Left cardiac atrium (tissue), 4 donors: Measurements from ENCODE around the gene RILP. TPM values are rescaled to one million over a fixed set of nuclear protein-coding genes. Genes with fewer than 3 reads are reported as not detected.
A peak's percentile ranks its signal among the peaks of the same experiment; 100 is the strongest.

Source experiments
- ATAC-seq, 2 donors: fragments of 200-7000 bp; cut with Tn5 transposase; one replicate each; pipeline ENCODE4 v1.9.1; 2020; ENCODE audit warnings: mild to moderate bottlenecking in 2 of 2, moderate library complexity in 2 of 2
- DNase-seq: peaks from one replicate; pipeline ENCODE4 v3.0.0-alpha.2; 2020
- intact Hi-C, 2 donors: fragments of 100-400 bp; cut with DNase I; formaldehyde crosslinking; loops; one replicate each; pipeline versions ENCODE4 v1.14.1 to v1.15.1; 2022 to 2023
- total RNA-seq, 2 donors: library from RNA; stranded (reverse); fragmentation: NEBNext Ultra II Directional; extraction: Animal tissue kit (Norgen Biotek cat#: 25700); gene quantifications; one replicate each; pipeline ENCODE4 v1.2.1, GENCODE V29; 2021
- donor health status: DM: no; HTN: yes; CAD: no.
- donor health status: DM: no; HTN: yes; CAD: no; lungs with severe emphysema.
- donor health status: DM: yes; HTN: yes; CAD: no.
- donor health status: Dilated cardiomyopathy.

RILP gene
- total RNA-seq, 2 donors from 2014 or later = 38.5 to 44.5 TPM

DNA sequence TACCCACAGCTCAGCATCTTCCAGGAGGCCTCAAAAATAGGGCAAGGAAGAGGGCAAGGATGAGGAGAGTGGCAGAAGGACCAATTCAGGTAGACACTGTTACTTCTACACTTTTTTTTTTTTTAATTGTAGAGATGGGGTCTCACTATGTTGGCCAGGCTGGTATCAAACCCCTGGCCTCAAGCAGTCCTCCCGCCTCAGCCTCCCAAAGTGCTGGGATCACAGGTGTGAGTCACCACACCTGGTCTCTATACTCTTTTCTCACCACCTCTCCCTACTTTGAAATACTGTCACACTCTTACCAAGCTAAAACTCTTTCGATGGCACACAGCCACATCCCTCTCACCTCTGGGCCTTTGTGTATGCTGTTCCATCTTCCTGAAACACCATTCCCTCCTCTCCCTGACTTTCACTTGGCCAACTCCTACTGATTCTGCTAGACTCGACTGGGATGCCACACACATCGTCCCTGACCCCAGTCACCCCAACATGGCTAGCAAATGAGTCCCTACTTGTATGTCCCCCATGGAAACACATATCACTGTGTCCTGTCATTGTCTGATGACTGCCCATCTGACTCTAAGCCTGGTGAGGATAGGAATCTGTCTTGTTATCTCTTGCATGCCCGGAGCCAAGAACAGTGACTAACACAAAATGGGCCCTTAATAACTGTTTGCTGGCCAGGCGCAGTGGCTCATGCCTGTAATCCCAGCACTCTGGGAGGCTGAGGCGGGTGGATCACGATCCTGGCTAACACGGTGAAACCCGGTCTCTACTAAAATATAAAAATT, 13.8 kb downstream of the RILP start:
- ATAC-seq (peak in 1 of 2 donors; percentile 31), DNase-seq (no peak)
- intact Hi-C loops = no loop called here

DNA sequence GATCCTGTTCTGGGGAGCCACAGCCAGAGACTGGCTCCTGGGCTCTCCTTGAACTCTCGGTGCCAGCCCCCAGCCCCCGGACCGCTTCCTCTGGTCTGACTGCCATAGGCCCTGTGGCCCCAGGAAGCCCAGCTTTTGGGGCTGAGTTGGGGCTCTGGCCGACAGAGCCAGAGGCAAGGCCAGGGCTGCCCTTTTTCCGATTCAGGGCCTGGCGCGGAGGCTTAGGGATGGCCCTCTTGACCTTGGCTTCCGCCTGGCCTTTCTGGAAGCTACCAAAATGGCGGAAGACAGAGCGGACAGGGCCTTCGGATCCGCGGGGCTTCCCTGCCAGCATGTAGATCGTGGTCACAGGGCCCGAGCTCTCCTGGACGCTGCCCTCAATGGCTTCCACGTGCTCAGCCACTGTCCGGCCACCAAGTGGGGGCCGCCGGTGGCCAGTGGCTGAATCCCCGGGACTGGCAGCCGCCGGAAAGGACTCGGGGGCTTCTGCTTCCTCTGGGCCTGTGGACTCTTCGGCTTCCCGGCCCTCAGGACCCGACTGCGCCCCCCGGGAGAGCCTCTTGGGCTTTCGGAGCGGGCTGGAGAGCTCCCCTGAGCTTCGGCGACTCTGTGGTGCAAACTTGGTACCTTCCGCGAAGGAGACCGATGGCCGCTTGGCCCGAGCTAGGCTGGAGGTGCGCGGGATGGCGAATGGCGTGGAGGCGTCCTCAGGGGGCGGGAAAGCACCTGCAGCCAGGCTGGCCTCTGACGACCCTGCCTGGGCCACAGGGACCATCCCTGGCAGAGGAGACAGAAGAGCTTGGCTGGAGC, 14.6 kb downstream of the RILP start:
- intact Hi-C loops = no loop called here
- no peak for ATAC-seq
- DNase-seq = no peak

DNA sequence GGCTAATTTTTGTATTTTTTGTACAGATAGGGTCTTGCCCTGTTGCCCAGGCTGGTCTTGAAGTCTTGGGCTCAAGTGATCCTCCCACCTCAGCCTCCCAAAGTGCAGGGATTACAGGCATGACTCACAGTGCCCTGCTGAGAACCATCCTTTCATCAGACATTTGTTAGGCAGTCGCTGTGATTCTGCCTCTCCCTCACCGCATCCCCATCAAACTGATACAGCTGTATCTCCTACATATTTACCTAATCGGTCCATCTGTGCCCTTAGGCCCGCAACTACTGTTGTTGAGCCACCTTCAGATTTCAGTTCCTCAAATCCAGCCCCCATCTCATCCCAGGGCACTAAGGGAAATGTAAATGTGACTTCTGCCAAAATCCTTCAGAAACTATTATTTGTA, 19.0 kb downstream of the RILP start:
- no peak for ATAC-seq
- no peak for DNase-seq
- intact Hi-C loops = no loop called here

DNA sequence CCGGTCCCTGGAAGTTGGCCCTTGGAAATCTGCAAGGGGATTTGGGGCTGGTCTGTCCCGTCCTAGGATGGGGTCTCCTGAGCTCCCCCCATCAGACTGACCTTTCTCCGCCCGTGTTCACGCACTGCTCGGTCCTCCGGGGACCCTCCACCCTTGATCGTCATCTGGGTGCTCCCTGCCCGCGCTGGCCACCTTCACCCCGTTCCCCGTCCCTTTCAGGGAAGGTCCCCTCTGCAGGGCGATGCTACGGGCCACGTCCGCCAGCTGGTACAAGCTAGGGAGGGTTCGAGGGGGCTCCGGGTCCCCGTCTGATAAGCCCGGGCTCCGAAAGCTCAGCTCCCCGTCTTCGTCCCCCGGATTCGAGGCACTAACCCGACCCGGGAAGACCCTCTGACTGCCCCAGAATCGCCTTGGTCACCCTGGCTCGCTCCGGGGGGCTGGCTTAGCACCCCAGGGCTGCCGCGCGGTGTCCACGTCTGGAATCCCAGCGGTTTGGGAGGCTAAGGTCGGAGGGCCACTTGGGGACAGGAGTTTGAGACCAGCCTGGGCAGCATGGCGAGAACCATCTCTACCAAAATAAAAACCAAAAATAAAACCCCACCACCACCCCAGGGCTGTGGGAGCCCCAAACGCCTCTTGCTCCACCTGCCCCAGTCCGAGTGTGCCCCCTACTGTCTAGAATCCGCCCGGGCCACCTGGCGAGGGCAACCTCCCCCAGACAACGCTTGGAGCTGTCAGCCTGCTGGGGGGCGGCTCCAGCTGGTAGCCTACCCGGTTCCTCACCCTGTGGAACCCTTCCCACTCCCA, 20.0 kb downstream of the RILP start:
- DNase-seq (peak; percentile 67), ATAC-seq (peak in 1 of 2 donors; percentile 10)
- intact Hi-C loops = loop anchor here (2.0 kb wide), 1 partner anchor 55 kb away; no protein-coding TSS in a partner anchor

DNA sequence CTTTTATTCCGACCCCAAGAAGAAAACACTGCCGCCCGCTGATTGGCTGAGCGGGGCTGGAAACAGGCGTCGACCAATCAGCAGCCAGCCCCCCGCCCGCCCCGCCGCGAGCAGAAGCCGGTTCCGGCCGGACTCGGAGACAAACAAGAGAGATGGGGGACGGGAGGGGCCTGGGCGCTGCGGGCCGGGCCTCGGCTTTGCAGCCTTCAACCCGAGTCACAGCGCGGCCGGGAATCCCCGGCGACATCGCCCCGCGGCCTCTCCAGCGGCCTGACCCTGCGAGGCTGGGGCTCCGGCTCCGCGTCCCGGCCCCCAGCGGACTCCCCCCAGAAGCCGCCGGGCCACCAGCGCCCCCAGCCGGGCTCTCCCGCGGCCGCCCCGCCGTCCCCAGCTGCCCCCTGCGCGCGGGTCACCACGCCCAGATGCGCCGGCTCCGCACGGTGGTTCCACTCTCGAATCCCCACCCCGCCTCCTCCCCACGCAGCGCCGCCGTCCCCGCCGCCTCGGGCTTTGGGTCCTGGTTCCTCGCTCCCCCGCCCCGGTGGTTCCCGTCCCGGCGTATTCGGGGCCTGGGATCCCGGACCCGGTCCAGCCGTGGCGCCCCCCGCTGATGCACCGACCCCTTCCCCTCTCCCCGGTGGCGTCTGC, 20.7 kb downstream of the RILP start:
- peak; percentile 89 to 91 for ATAC-seq
- intact Hi-C loops = loop anchor here (2.0 kb wide), 1 partner anchor 54 kb away; no protein-coding TSS in a partner anchor

DNA sequence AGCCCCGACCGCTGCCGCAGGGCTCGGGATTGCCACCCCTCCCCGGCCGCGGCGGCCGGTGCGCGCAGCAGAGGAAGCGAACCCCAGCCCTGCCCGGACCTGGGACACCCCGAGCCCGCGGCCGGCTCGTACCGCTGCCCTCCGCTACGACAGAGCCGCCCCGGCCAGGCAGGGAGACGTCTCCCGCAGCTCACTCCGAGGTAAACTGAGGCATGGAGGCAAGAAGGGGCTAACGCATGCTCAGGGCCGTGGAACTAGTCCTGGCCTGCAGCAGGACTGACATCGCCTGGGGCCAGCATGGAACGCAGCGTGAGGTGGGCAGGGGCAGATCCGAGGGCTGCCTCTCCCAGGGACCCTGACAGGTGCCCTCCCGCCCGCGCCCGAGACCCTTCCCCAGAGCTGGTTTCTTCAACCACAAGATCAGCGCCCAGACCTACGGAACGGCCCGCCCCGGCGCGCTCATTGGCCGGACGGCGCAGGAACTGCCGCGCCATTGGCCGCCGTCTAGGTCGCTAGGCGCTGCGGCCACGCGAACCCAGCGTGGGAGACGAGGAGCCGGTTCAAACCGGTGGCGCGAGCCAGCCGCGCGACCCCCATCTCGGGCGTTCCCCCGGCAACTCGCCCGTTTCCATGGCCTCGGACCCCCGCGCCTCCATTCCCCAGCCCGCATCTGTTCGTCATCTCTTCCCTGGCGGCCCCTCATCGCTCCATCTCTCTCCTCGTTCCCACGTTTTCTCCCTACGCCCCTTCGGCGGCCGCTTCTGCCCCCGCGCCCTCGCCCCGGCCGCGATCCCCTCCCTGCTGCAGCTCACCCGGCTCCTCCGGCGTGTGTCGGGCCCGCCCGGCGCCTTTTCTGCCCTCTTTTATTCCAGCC, 21.4 kb downstream of the RILP start, which contains the start of gene SLC43A2:
Gene SLC43A2 (minus strand): TSS at position 853 of the 874 bp plus-strand sequence. CDS start 960 bp downstream, outside the sequence.
- DNase-seq (peak; percentile 83), ATAC-seq (peak; percentile 90 to 91)
- intact Hi-C loops = loop anchor here (2.0 kb wide), 1 partner anchor 53 kb away; no protein-coding TSS in a partner anchor

More for the DNA sequence above, 20.7 kb downstream of the RILP start:
- peak; percentile 94 for DNase-seq

DNA sequence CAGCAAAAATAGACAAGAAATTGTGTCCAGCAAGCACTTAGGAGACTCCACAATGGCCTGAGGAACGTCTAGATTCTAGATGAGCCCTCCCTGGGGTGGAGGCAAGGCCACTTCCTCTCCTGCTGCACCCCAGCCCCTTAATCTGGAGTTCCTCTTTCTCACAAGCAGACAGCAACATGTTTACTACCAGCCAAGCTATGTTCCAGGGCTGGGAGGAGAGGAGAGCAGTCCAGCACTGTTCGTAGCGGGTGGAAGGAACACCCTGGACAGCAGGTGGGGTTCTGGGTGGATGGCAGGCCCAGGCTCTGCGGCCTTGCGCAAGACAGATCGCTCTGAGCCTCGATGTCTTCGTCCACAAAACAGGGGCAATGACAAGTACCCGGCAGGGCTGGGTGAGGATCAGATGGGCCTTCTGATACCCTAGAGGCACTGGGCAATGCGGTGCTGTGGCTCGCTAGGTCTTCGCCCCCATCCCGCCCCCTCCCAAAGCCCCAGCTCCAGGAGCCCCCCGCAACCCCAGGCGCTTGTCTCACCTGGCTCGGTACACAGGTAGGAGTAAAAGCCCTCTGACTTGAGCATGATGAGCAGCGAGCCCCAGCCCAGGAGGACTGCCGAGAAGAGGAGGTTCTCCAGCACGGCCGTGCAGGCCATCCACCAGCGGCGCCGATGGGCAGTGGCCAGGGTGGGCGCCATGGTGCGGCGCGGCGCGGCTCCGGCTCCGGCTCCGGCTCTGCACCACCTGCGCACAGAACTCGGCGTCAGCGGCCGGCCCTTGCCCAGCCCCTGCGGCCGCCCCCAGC, 22.3 kb downstream of the RILP start:
- ATAC-seq = peak; percentile 2 to 4
- DNase-seq = no peak
- intact Hi-C loops = no loop called here

DNA sequence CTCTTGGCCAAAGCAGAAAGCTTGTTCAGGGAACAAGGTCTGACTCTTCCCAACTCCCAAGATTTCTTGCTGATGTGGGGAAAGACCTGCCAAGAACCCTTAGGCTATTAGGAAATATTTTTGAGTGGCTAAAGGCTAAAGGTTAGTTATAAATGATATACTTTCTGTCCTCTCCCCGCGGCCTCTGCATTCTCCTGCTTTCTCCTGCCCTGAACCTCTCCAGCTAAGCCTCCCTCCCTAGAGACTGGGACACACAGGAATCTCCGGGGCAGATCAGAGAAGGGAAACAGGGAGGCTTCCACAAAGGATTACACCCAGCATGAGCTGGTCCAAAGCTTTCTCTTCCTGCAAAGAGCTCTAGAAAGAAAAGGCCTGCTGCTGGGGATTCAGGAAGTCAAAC, 23.3 kb downstream of the RILP start:
- intact Hi-C loops = no loop called here
- no peak for DNase-seq
- no peak for ATAC-seq

DNA sequence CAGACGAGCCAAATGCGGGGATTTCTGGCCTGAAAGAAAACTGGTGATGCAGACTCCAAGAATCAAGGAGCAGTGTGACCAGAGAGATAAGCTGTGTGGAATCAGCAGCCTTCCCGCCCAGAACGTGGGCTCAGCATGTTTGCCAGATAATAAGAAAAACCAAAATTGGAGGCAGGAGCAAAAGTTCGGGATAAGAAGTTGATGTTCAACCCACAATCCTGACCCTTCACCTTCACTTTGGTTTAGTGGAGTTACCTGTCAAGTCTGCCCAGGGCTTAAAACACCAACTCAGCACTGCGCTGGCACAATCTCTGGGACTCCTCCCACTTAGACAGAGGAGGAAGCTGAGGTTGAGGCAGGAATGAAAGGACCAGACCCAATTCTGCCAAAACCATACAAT, 24.1 kb downstream of the RILP start:
- intact Hi-C loops = no loop called here
- ATAC-seq (no peak), DNase-seq (no peak)

DNA sequence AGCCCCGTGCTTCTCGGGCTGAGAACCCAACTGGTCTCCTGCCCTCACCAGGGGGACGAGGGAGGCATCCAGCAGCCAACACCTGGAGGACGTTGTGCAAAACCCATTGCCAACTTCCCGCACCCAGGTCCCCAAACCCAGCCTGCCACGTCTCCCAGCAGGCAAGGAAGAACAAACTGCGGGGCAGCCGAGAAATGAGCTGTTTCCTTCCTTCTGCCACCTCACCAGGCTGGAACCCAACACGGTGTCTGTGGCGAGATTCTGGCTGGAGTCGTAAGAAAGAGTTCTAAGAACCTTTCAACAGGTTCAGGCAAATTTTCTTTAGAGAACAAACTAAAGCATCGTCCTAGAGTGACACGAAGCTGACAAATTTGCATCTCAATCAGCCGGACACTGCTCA, 24.6 kb downstream of the RILP start:
- DNase-seq = no peak
- ATAC-seq = no peak
- intact Hi-C loops = no loop called here

DNA sequence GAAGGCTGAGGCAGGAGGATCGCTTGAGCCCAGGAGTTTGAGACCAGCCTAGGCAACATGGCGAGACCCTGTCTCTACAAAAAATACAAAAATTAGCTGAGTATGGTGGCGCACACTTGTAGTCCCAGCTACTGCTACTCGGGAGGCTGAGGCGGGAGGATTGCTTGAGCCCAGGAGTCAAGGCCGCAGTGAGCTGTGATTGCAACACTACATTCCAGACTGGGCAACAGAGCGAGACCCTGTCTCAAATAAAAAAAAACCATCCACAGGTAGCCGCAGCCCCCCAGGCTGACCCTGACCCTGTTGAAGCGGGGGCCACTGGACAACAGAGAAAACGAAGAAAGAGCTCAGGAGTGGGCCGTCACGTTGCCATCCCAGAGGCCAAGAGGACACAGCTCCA, 25.0 kb downstream of the RILP start:
- intact Hi-C loops = no loop called here
- ATAC-seq (no peak), DNase-seq (no peak)

DNA sequence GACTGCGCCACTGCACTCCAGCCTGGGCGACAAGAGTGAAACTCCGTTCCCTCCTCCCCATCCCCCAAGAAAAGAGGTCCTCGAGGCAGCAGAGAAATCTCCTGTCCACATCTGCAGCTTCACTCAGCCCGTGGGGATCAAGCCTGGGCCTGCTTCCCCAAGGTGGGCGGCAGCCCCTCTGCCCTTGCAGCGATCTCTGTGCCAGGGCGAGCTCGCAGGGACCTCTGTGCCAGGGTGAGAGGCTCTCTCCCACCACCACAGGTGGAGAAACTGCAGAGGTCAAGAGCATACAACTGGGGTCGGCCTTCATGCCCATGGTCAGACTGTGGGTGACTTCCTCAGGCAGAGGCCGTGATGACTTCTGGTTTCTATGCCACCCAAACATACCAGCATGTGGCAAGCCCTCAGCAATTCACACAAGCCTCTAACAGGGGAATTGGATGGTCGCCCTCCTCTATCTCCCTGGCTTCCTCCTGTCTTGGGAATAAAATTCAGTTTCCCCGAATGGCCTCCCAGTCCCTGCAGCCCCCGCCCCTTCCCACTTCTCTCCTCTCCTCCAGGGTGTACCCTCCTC, 26.5 kb downstream of the RILP start:
- intact Hi-C loops = no loop called here
- ATAC-seq = no peak
- DNase-seq = no peak

DNA sequence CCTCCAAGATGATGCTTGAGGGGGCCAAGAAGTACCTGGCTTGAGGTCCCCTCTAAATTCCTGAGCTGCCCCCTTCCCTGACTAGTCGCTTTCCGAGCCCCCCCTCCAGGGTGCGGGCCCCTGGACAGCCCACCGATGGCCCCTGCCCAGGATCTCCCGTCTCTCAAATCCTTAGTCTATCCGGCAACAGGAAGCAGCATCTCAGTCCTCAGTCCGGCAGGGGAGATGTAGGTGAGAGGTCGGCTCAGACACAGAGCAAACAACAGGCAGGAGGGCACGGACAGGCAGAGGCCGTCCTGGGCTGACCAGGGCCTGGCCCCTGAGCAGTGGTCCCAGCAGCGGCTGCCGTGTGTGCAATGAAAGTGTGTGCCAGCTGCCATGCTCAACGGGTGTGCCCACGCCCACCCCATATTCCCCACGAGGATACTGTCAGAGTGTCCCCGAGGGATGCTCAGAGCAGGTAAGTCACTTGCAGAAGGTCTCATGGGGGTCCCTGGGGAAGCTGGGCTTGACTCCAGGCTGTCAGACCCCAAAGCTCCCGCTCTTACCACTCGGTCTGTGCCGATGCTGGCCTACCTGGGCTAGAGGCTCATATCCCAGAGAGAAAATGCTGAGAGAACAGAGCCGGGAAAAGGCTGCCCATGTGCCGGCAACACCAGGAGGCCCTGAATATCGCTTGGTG, 28.3 kb downstream of the RILP start:
- intact Hi-C loops = no loop called here

DNA sequence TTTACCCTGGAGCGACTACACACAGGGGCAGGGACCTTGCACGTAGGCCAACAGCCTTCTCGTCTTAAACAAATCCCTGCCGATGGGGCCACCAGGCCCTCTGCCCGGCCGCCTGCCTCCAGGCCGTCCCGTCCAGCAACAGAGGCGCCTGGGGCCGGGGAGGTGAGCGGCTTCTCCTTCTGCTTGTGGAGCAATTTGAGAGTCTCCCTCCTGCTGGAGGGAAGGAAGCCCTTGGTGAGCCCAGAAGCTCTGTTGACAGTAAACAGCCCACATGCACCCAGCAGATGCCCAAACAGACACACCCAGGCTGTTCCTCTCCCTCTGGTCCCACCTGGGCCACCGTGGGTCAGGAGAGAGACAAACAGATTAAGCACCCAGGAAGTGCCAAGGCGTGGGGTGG, 29.2 kb downstream of the RILP start:
- intact Hi-C loops = no loop called here
- DNase-seq (no peak), ATAC-seq (no peak)

More for the DNA sequence above, 28.3 kb downstream of the RILP start:
- no peak for DNase-seq
- no peak for ATAC-seq

DNA sequence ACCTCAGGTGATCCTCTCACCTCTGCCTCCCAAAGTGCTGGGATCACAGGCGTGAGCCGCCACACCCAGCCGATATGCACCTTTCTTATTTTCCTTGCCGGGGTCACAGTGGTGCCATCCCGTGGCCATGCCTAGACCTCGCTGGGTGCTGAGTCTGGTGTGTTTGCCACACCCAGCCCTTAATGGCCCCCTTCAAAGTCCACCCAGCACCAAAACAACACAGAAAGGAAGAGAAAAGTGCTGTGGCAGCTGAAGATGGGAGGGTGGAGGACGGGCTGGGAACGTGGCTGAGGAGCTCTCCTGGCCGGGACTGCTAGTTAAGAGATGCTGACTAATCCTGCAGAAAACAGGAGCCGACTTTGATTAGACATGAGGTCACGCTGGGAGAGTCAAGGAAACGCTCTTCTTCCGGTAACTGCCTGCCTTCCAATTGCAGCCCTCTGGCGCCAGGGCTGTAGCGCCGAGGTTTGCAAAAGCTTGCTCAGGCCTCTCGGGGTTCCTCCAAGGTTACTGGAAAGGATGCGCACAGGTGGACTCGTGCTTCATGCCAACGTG, 32.0 kb downstream of the RILP start:
- intact Hi-C loops = no loop called here
- DNase-seq (peak; percentile 73), ATAC-seq (peak; percentile 69 to 89)

DNA sequence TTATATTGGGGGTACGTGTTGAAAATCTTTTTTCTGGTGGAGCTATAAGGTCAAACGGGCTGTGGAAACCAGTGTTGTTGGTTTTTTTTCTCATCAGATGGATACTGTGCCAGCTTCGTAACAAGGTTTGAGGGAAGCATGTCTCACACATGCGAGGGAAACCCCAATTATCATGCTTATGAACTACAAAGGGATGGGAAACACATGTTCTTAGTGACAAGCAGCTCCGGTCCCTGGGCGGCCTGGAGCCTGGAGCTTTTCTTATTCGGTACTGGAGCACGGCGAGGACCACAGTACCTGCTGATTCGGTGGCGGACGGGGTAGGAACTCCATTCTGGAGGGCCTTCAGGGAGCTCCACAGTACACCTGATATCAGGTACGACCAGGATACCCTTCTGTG, 33.6 kb downstream of the RILP start:
- DNase-seq (no peak), ATAC-seq (no peak)
- intact Hi-C loops = no loop called here
